ENCODE results near the gene AKAP8.
"Not testable (repeated sequence)": the region's sequence is repeated elsewhere in the genome, so short reads cannot be mapped to it uniquely, and the experiment has no call there.

Gene AKAP8

GRCh38 chr19:15403151-15403531, 23.6 kb upstream of the AKAP8 start:
- Histone ChIP-seq H3K36me3 (ENCODE audit: control insufficient read depth, insufficient read depth, low read length) (peaks cover 79% of the 10 kb centered on the region), H3K27ac (ENCODE audit: low read depth, low read length) (no peak overlapping the region), H3K9ac (ENCODE audit: low read length) (no peak overlapping the region), H3K9me3 (ENCODE audit: control insufficient read depth, insufficient read depth, low read depth, low read length) (no peaks in the 10 kb centered on the region), H3K27me3 (ENCODE audit: control insufficient read depth, insufficient read depth, low read length) (no peaks in the 10 kb centered on the region), H3K4me3 (ENCODE audit: low read depth, low read length) (no peak overlapping the region), H3K4me1 (ENCODE audit: control insufficient read depth, insufficient read depth, low read length) (no peaks in the 10 kb centered on the region)

GRCh38 chr19:15402411-15403150, 23.0 kb upstream of the AKAP8 start:
- H3K4me3 ChIP-seq (ENCODE audit: low read depth, low read length), result no peak overlapping the region
- H3K4me1 ChIP-seq (ENCODE audit: control insufficient read depth, insufficient read depth, low read length), result no peaks in the 10 kb centered on the region
- H3K27me3 ChIP-seq (ENCODE audit: control insufficient read depth, insufficient read depth, low read length), result no peaks in the 10 kb centered on the region
- peaks cover 79% of the 10 kb centered on the region for H3K36me3 ChIP-seq (ENCODE audit: control insufficient read depth, insufficient read depth, low read length)
- H3K9me3 ChIP-seq (ENCODE audit: control insufficient read depth, insufficient read depth, low read depth, low read length), result no peaks in the 10 kb centered on the region
- no peak overlapping the region for H3K9ac ChIP-seq (ENCODE audit: low read length)
- H3K27ac ChIP-seq (ENCODE audit: low read depth, low read length), result no peak overlapping the region

GRCh38 chr19:15401397-15401710, 21.8 kb upstream of the AKAP8 start:
- no peak overlapping the region for H3K27ac ChIP-seq (ENCODE audit: low read depth, low read length)
- no peak overlapping the region for H3K4me3 ChIP-seq (ENCODE audit: low read depth, low read length)
- no peaks in the 10 kb centered on the region for H3K27me3 ChIP-seq (ENCODE audit: control insufficient read depth, insufficient read depth, low read length)
- H3K4me1 ChIP-seq (ENCODE audit: control insufficient read depth, insufficient read depth, low read length), result no peaks in the 10 kb centered on the region
- H3K9ac ChIP-seq (ENCODE audit: low read length), result no peak overlapping the region
- no peaks in the 10 kb centered on the region for H3K9me3 ChIP-seq (ENCODE audit: control insufficient read depth, insufficient read depth, low read depth, low read length)
- H3K36me3 ChIP-seq (ENCODE audit: control insufficient read depth, insufficient read depth, low read length), result peaks cover 89% of the 10 kb centered on the region

GRCh38 chr19:15400521-15401396, 21.2 kb upstream of the AKAP8 start:
- peaks cover 92% of the 10 kb centered on the region for H3K36me3 ChIP-seq (ENCODE audit: control insufficient read depth, insufficient read depth, low read length)
- no peak overlapping the region for H3K9ac ChIP-seq (ENCODE audit: low read length)
- no peaks in the 10 kb centered on the region for H3K4me1 ChIP-seq (ENCODE audit: control insufficient read depth, insufficient read depth, low read length)
- no peaks in the 10 kb centered on the region for H3K9me3 ChIP-seq (ENCODE audit: control insufficient read depth, insufficient read depth, low read depth, low read length)
- no peak overlapping the region for H3K27ac ChIP-seq (ENCODE audit: low read depth, low read length)
- no peak overlapping the region for H3K4me3 ChIP-seq (ENCODE audit: low read depth, low read length)
- H3K27me3 ChIP-seq (ENCODE audit: control insufficient read depth, insufficient read depth, low read length), result no peaks in the 10 kb centered on the region

DNA sequence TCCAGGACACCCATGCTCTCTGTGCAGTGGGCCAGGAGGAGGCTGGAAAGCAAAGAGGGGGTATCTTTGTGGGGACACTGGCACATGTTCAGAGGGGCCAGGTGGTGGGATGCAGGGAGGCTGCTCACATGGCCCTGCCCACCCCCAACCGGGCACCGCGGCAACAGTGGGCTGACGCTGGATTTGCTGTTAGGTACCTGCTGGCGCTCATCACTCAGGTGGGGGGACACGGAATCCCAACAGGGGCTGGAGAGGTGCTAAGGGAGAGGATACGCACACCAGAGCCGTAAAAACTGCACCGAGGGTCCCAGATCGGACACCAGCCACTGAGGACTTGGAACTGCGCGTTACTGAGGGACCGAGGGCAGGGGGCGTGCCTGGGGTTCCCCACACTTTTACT, 20.0 kb upstream of the AKAP8 start:
- H3K9ac ChIP-seq (ENCODE audit: low read length), result no peak overlapping the region

DNA sequence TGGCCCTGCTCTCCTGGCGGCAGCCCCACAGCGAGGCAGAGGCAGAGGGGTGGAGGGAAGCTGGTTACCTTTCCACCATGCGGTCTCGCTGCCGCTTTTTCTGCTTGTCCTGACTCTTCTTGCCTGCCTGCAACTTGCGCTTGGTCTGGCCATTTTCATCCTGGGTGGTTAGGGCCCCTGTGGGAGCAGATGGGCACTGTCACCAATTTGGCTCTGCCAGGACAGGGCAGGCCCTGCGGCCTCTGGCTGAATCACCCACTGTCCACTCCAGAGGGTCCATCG, 19.6 kb upstream of the AKAP8 start:
- no peaks in the 10 kb centered on the region for H3K27me3 ChIP-seq (ENCODE audit: control insufficient read depth, insufficient read depth, low read length)
- H3K27ac ChIP-seq (ENCODE audit: low read depth, low read length), result no peak overlapping the region
- peaks cover 94% of the 10 kb centered on the region for H3K36me3 ChIP-seq (ENCODE audit: control insufficient read depth, insufficient read depth, low read length)
- H3K4me3 ChIP-seq (ENCODE audit: low read depth, low read length), result no peak overlapping the region
- no peaks in the 10 kb centered on the region for H3K4me1 ChIP-seq (ENCODE audit: control insufficient read depth, insufficient read depth, low read length)
- H3K9ac ChIP-seq (ENCODE audit: low read length), result no peak overlapping the region
- no peaks in the 10 kb centered on the region for H3K9me3 ChIP-seq (ENCODE audit: control insufficient read depth, insufficient read depth, low read depth, low read length)

More for the DNA sequence above, 20.0 kb upstream of the AKAP8 start:
- H3K9me3 ChIP-seq (ENCODE audit: control insufficient read depth, insufficient read depth, low read depth, low read length), result no peaks in the 10 kb centered on the region
- no peak overlapping the region for H3K4me3 ChIP-seq (ENCODE audit: low read depth, low read length)
- no peaks in the 10 kb centered on the region for H3K27me3 ChIP-seq (ENCODE audit: control insufficient read depth, insufficient read depth, low read length)
- no peaks in the 10 kb centered on the region for H3K4me1 ChIP-seq (ENCODE audit: control insufficient read depth, insufficient read depth, low read length)
- no peak overlapping the region for H3K27ac ChIP-seq (ENCODE audit: low read depth, low read length)
- peaks cover 94% of the 10 kb centered on the region for H3K36me3 ChIP-seq (ENCODE audit: control insufficient read depth, insufficient read depth, low read length)

DNA sequence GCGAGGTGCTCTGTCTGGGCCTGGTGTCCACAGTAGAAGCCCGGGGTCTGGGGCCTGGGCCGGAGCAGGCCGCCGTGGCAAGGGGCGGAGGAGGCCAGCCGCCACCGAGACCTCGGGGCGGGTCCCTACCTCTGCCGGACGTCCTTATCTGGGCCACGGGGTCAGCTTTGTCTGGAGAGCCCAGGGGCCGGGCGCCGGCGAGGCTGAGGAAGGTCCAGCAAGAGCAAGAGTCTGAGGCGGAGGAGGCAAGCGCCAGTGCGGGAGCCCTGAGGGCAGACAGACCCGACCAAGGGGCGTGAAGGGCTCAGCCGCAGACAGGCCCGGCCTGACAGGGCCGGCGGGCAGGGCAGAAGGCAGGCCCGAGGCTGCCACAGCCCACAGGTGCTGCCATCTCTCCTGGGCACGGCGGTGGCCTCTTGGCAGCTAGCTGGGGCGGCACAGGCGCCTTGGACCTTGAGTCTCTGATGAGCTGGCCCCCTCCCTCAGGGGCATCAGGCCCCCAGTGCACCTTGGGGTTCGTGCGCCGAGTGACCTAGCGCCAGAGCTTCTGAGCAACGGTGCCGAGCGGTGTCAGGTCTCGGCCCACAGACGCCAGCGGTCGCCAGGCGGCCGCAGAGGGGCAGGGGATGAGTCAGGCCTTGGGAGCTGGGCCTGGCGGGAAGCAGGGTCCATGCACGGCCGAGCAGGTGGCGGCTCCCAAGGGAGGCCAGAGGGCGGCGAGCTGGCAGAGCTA, 19.1 kb upstream of the AKAP8 start:
- H3K4me3 ChIP-seq (ENCODE audit: low read depth, low read length), result no peak overlapping the region
- no peaks in the 10 kb centered on the region for H3K27me3 ChIP-seq (ENCODE audit: control insufficient read depth, insufficient read depth, low read length)
- H3K36me3 ChIP-seq (ENCODE audit: control insufficient read depth, insufficient read depth, low read length), result peaks cover 94% of the 10 kb centered on the region
- no peak overlapping the region for H3K27ac ChIP-seq (ENCODE audit: low read depth, low read length)
- H3K9ac ChIP-seq (ENCODE audit: low read length), result no peak overlapping the region
- H3K4me1 ChIP-seq (ENCODE audit: control insufficient read depth, insufficient read depth, low read length), result no peaks in the 10 kb centered on the region
- H3K9me3 ChIP-seq (ENCODE audit: control insufficient read depth, insufficient read depth, low read depth, low read length), result no peaks in the 10 kb centered on the region

DNA sequence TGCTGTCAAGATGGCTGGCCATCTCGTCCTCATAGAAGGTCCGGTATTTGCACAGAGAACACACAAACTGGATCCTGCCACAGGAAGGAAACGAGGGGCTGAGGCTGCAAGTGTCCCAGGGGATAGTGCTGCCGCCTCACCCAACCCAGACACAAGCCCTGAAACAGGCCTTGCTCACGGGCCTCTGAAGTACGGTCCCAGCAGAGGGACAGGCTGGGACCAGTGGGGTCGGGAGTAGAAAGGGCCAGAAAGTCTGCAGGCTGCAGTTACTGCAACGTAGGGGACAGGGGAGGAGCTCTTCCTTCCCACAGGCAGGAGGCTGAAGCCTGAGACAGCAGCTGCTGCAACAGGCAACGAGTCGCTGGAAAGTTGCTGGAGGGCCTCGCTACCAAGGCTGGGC, 18.2 kb upstream of the AKAP8 start:
- no peak overlapping the region for H3K4me3 ChIP-seq (ENCODE audit: low read depth, low read length)
- peaks cover 94% of the 10 kb centered on the region for H3K36me3 ChIP-seq (ENCODE audit: control insufficient read depth, insufficient read depth, low read length)
- H3K9ac ChIP-seq (ENCODE audit: low read length), result no peak overlapping the region
- H3K27me3 ChIP-seq (ENCODE audit: control insufficient read depth, insufficient read depth, low read length), result no peaks in the 10 kb centered on the region
- no peaks in the 10 kb centered on the region for H3K4me1 ChIP-seq (ENCODE audit: control insufficient read depth, insufficient read depth, low read length)
- no peak overlapping the region for H3K27ac ChIP-seq (ENCODE audit: low read depth, low read length)
- no peaks in the 10 kb centered on the region for H3K9me3 ChIP-seq (ENCODE audit: control insufficient read depth, insufficient read depth, low read depth, low read length)

- H3K4me1 ChIP-seq (ENCODE audit: control insufficient read depth, insufficient read depth, low read length), result no peaks in the 10 kb centered on the region
- no peak overlapping the region for H3K4me3 ChIP-seq (ENCODE audit: low read depth, low read length)
- no peaks in the 10 kb centered on the region for H3K9me3 ChIP-seq (ENCODE audit: control insufficient read depth, insufficient read depth, low read depth, low read length)
- peaks cover 90% of the 10 kb centered on the region for H3K36me3 ChIP-seq (ENCODE audit: control insufficient read depth, insufficient read depth, low read length)
- H3K27ac ChIP-seq (ENCODE audit: low read depth, low read length), result no peak overlapping the region
- no peaks in the 10 kb centered on the region for H3K27me3 ChIP-seq (ENCODE audit: control insufficient read depth, insufficient read depth, low read length)
- H3K9ac ChIP-seq (ENCODE audit: low read length), result no peak overlapping the region
These were observed 17.6 kb upstream of the AKAP8 start for GRCh38 chr19:15397236-15397635.

GRCh38 chr19:15396436-15396835, 16.8 kb upstream of the AKAP8 start:
- Histone ChIP-seq H3K36me3 (ENCODE audit: control insufficient read depth, insufficient read depth, low read length) (peaks cover 88% of the 10 kb centered on the region), H3K9ac (ENCODE audit: low read length) (no peak overlapping the region), H3K4me1 (ENCODE audit: control insufficient read depth, insufficient read depth, low read length) (no peaks in the 10 kb centered on the region), H3K4me3 (ENCODE audit: low read depth, low read length) (no peak overlapping the region), H3K27ac (ENCODE audit: low read depth, low read length) (no peak overlapping the region), H3K27me3 (ENCODE audit: control insufficient read depth, insufficient read depth, low read length) (no peaks in the 10 kb centered on the region), H3K9me3 (ENCODE audit: control insufficient read depth, insufficient read depth, low read depth, low read length) (no peaks in the 10 kb centered on the region)

DNA sequence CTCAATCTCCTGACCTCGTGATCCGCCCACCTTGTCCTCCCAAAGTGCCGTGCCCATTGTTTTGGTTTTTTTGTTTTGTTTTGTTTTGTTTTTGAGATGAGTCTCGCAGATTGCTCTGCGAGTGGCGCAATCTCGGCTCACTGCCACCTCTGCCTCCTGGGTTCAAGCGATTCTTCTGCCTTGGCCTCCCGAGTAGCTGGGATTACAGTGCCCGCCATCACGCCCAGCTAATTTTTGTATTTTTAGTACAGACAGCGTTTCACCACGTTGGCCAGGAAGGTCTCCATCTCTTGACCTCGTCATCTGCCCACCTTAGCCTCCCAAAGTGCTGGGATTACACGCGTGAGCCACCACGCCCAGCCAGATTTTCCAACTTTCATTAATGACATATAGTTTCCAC, 15.7 kb upstream of the AKAP8 start:
- not testable (repeated sequence) for H3K27me3 ChIP-seq (ENCODE audit: control insufficient read depth, insufficient read depth, low read length); H3K9me3 ChIP-seq (ENCODE audit: control insufficient read depth, insufficient read depth, low read depth, low read length); H3K4me1 ChIP-seq (ENCODE audit: control insufficient read depth, insufficient read depth, low read length); H3K9ac ChIP-seq (ENCODE audit: low read length); H3K4me3 ChIP-seq (ENCODE audit: low read depth, low read length); H3K27ac ChIP-seq (ENCODE audit: low read depth, low read length)
- H3K36me3 ChIP-seq (ENCODE audit: control insufficient read depth, insufficient read depth, low read length), result peaks cover 83% of the 10 kb centered on the region
